NCI-H524 treated with DMSO at 0.1 percent for 48 hours (cell line): ENCODE data around the gene TEX22.

ENCODE experiments used
- DNase-seq: peaks from one replicate; lab custom pipeline; 2025; lab: John Stamatoyannopoulos, UW

The TEX22 gene

DNA sequence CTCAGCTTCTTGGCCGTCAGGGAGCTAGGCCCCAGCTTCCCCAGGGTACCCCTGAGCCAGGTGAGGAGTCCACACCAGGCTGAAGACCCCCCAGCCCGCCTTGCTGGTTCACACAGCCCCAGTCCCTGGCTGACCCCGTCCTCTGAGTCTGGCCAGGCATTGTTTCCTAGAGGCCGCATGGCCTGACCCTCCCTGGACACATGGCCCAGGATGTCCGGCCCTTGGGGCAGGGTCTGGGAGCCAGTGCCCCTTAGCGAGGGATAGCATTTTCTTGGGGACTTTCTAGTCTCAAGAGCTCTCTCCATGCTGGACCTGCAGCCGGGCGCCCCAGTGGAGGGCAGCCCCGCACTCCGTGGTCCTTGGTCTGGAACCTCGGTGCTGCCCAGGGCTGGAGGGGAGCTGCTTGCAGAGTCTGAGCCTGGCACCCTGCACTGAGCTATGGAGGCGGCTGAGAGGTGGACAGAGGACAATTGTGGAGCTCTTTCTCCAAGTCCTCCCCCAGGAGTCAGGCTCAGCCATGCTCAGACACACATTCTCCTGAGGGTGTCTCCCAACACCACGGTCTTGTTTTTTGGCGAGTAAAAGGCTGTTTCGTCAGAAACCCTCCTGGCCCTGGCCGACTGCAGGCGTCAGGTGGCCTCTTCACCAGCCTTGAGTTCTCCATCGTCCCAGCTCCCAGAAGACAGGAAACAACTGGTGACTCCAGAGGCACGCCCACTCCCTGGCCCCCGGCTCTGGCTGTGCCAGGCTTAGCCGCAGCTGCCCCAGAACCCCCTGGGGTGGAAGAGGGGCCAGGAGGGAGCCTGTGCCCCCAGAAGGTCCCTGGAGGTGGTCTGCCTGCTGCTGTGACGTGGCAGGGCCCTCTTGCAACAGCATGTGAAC is 58.6 kb downstream of the TEX22 start:
- no peak for DNase-seq

GRCh38 chr14:105458010-105458409 is 59.7 kb downstream of the TEX22 start:
- DNase-seq = no peak

GRCh38 chr14:105458571-105458970 is 60.2 kb downstream of the TEX22 start:
- DNase-seq = no peak

GRCh38 chr14:105460116-105460515 is 61.8 kb downstream of the TEX22 start:
- DNase-seq = no peak

GRCh38 chr14:105460616-105461015 is 62.3 kb downstream of the TEX22 start:
- no peak for DNase-seq

DNA sequence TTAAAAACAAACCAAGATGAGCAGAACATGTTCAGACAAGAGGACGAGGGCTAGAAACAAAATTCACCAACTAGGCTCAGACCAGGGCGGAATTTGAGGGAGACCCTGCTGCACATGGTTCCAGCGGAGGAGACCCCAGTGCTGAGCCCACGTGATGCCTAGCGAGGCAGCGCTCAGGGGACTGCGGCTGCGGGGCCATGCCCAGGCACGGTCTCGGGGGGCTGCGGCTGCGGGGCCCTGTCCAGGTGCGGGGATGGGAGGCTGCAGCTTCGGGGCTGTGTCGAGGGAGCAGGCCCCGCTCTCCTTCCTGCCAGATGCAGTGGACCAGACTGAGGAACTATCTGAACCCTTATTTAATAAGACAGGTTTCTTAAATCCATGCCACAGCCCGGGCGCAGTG is 63.6 kb downstream of the TEX22 start:
- no peak for DNase-seq
